Lung (tissue), 16 donors: ENCODE measurements around the gene MET. TPM values are rescaled to one million over a fixed set of nuclear protein-coding genes. Genes with fewer than 3 reads are reported as not detected.

Experiments used
- ATAC-seq: fragments of 200-7000 bp; cut with Tn5 transposase; one replicate; pipeline ENCODE4 v1.9.1; 2020; ENCODE audit warnings: moderate number of reproducible peaks; ENCODE audit not compliant: insufficient read depth, low FRiP score
- DNase-seq, 3 donors: peaks; one replicate each; pipeline ENCODE4 v3.0.0-alpha.2; 2013 to 2017
- H3K27ac ChIP-seq, 2 donors: one replicate each; pipeline ENCODE4 v1.5.1; 2013; ENCODE audit warnings: mild to moderate bottlenecking in 2 of 2, moderate library complexity in 2 of 2, control low read depth in 1 of 2, inconsistent platforms in 1 of 2, low read depth in 1 of 2, low read length in 1 of 2
- H3K27me3 ChIP-seq, 3 donors: one replicate each; pipeline ENCODE4 v1.5.1; 2013; ENCODE audit warnings: low read length in 2 of 3; ENCODE audit not compliant: control insufficient read depth in 3 of 3, insufficient read depth in 3 of 3
- H3K36me3 ChIP-seq, 4 donors: one replicate each; pipeline ENCODE4 v1.5.1; 2013; ENCODE audit warnings: low read length in 4 of 4, mild to moderate bottlenecking in 1 of 4, moderate library complexity in 1 of 4; ENCODE audit not compliant: control insufficient read depth in 4 of 4, insufficient read depth in 4 of 4
- H3K4me1 ChIP-seq, 5 donors: one replicate each; pipeline ENCODE4 v1.5.1; 2013; ENCODE audit warnings: low read length in 5 of 5, mild to moderate bottlenecking in 2 of 5, moderate library complexity in 1 of 5; ENCODE audit not compliant: control insufficient read depth in 5 of 5, insufficient read depth in 5 of 5
- H3K4me3 ChIP-seq: one replicate; pipeline ENCODE4 v1.5.1; 2013; ENCODE audit warnings: mild to moderate bottlenecking, control low read depth, moderate library complexity
- H3K9ac ChIP-seq, 2 donors: one replicate each; pipeline ENCODE4 v1.5.1; 2013; ENCODE audit warnings: low read length in 2 of 2, control low read depth in 1 of 2; ENCODE audit not compliant: insufficient read depth in 1 of 2
- H3K9me3 ChIP-seq, 4 donors: one replicate each; pipeline ENCODE4 v1.5.1; 2013; ENCODE audit warnings: low read length in 3 of 4, mild to moderate bottlenecking in 1 of 4, moderate library complexity in 1 of 4; ENCODE audit not compliant: control insufficient read depth in 4 of 4, insufficient read depth in 3 of 4
- CTCF ChIP-seq: IDR thresholded peaks from 2 replicates; pipeline ENCODE4 v1.5.1; 2012; ENCODE audit warnings: mild to moderate bottlenecking; ENCODE audit errors: control extremely low read depth, extremely low read depth
- WGBS, 2 donors: extraction: QIAGEN DNeasy Blood & Tissue Kit; methylation state at CpG; one replicate each; pipeline ENCODE4 v1.1.7; 2013; 5-methylcytosine and 5-hydroxymethylcytosine counted together
- long read RNA-seq, 5 donors: transcript quantifications; one replicate each; lab custom pipeline, GENCODE V29; 2026
- polyA plus RNA-seq, 2 donors: library from polyadenylated mRNA; stranded (reverse); fragments of 200-250 nt; gene quantifications; one replicate each; pipeline ENCODE4 v1.2.1, GENCODE V29; 2013
- total RNA-seq, 2 donors: library from RNA; depleted of rRNA in 1 of 2; stranded (reverse); fragments of >200 nt in 1 of 2; gene quantifications; one replicate each; pipeline ENCODE4 v1.2.1, GENCODE V29; 2014 to 2021
- donor health status: control.
- donor health status: control.
- donor health status: Bipolar disorder and iron deficiency.
- donor health status: healthy.
- donor health status: DM: yes; HTN: yes; CAD: no.

Gene MET
- total RNA-seq: 100 to 1,000 TPM in 1 of 2 donors, 10 to 100 TPM in 1; 66.5 to 106 TPM
- 10 to 100 TPM; 16.3 to 16.5 TPM for polyA plus RNA-seq
- long read RNA-seq, donor 1, full-length matches to known transcripts: 6 of 17 reads
- long read RNA-seq, donor 1, partial matches to known transcripts: 11 of 17 reads
- long read RNA-seq, donor 1, other reads (novel, unspliced or antisense): 0 of 17 reads
- long read RNA-seq, donor 2, partial matches to known transcripts: 6 of 9 reads
- long read RNA-seq, donor 2, other reads (novel, unspliced or antisense): 0 of 9 reads
- long read RNA-seq, donor 3, full-length matches to known transcripts: 1 of 9 reads
- long read RNA-seq, donor 3, partial matches to known transcripts: 8 of 9 reads
- long read RNA-seq, donor 3, other reads (novel, unspliced or antisense): 0 of 9 reads
- long read RNA-seq, donor 4, partial matches to known transcripts: 0 of 2 reads
- long read RNA-seq, donor 4, other reads (novel, unspliced or antisense): 0 of 2 reads
- long read RNA-seq, donor 5, full-length matches to known transcripts: 3 of 19 reads
- long read RNA-seq, donor 5, partial matches to known transcripts: 16 of 19 reads
- long read RNA-seq, donor 5, other reads (novel, unspliced or antisense): 0 of 19 reads

DNA sequence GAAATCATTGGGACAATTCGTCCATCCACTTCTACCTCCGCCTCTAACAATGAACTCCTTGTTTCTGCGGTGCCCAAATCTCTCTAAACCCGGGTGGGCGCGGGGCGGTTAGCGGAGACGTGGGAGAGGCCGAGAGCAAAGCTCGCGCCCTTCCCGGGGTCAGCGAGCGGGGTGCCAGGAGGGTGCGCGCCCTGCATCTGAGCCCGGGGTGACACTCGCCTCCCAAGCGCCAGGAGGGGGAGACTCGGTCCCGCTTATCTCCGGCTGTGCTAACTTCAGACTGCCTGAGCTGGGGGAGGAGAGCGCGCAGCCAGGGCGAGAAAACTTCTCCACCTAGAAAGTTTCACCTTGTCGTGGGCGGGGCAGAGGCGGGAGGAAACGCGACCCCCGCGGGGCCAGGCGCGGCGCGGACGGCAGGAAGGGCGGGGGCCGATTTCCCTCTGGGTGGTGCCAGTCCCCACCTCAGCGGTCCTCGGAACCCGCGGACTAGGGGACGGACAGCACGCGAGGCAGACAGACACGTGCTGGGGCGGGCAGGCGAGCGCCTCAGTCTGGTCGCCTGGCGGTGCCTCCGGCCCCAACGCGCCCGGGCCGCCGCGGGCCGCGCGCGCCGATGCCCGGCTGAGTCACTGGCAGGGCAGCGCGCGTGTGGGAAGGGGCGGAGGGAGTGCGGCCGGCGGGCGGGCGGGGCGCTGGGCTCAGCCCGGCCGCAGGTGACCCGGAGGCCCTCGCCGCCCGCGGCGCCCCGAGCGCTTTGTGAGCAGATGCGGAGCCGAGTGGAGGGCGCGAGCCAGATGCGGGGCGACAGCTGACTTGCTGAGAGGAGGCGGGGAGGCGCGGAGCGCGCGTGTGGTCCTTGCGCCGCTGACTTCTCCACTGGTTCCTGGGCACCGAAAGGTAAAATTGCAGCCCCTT is at the start of gene MET:
MET (plus strand) TSS at position 516 of the 915 bp plus-strand sequence. CDS start 26,889 bp downstream, outside the sequence.
- no peaks in the 10 kb centered on the region for H3K36me3 ChIP-seq
- peak; percentile 24 for TF ChIP-seq CTCF

GRCh38 chr7:116626886-116627285 is 45.1 kb upstream of the MET start:
- Histone ChIP-seq H3K9me3 (no peaks in the 10 kb centered on the region), H3K27me3 (no peaks in the 10 kb centered on the region), H3K9ac (no peak overlapping the region), H3K4me3 (no peak overlapping the region), H3K27ac (no peak overlapping the region), H3K36me3 (no peaks in the 10 kb centered on the region), H3K4me1 (no peaks in the 10 kb centered on the region)
- no peak for TF ChIP-seq CTCF
- ATAC-seq: no peak
- DNase-seq: no peak
- WGBS, 2 donors: 86 to 89% methylated on average over 8 of the region's 8 CpGs

More for the DNA sequence above, at the start of gene MET:
- Histone ChIP-seq H3K4me1 (peaks cover 0 to 30% (median 4%) of the 10 kb centered on the region in 5 donors), H3K4me3 (peak within 1 kb of the TSS; percentile 58), H3K9ac (peak within 1 kb of the TSS; percentile 19 to 94), H3K27me3 (no peaks in the 10 kb centered on the region), H3K27ac (peak within 1 kb of the TSS; percentile 85 to 88), H3K9me3 (no peaks in the 10 kb centered on the region)
- 1% methylated on average over 79 to 101 of the region's 101 CpGs for WGBS, 2 donors
- ATAC-seq (peak; percentile 92), DNase-seq (peak; percentile 83 to 90 (median 87))

- Histone ChIP-seq H3K9me3 (no peaks in the 10 kb centered on the region), H3K4me3 (no peak overlapping the region), H3K36me3 (no peaks in the 10 kb centered on the region), H3K27me3 (no peaks in the 10 kb centered on the region), H3K27ac (peak overlapping the region in 1 of 2 donors; percentile 76), H3K9ac (no peak overlapping the region), H3K4me1 (no peaks in the 10 kb centered on the region)
- WGBS, 2 donors: 41 to 67% methylated on average over 3 of the region's 3 CpGs
- no peak for TF ChIP-seq CTCF
- ATAC-seq: no peak
- DNase-seq: peak in 2 of 3 donors; percentile 9 to 52
Measured at GRCh38 chr7:116629051-116629463, 42.9 kb upstream of the MET start.
